Kidney epithelial cell (primary cell): ENCODE results near the gene ZSCAN12. TPM values are rescaled to one million over a fixed set of nuclear protein-coding genes. Genes with fewer than 3 reads are reported as not detected.
"Not testable (repeated sequence)": the region's sequence is repeated elsewhere in the genome, so short reads cannot be mapped to it uniquely, and the experiment has no call there.

ENCODE experiments used
- DNase-seq: peaks from one replicate; pipeline ENCODE4 v3.0.0-alpha.2; 2010; ENCODE audit warnings: low read depth
- H3K27me3 ChIP-seq: 2 replicates; pipeline ENCODE4 v1.6.0; 2011; ENCODE audit warnings: low read length; ENCODE audit not compliant: control insufficient read depth, insufficient read depth
- H3K36me3 ChIP-seq: 2 replicates; pipeline ENCODE4 v1.5.1; 2011; ENCODE audit warnings: low read length; ENCODE audit not compliant: control insufficient read depth, insufficient read depth
- H3K4me3 ChIP-seq: 2 replicates; pipeline ENCODE4 v1.5.1; 2011; ENCODE audit warnings: low read depth, mild to moderate bottlenecking, control low read depth, low read length
- total RNA-seq: library from RNA; depleted of rRNA; stranded (reverse); fragments of >200 nt; gene quantifications from 2 replicates; pipeline ENCODE4 v1.2.3, GENCODE V29; 2015
- TF ChIP-seq, protein P1 (sequence below): IDR thresholded peaks from 2 replicates; pipeline ENCODE4 v1.5.1; 2011; ENCODE audit warnings: mild to moderate bottlenecking, moderate library complexity, low read length, control low read depth, inconsistent platforms; ENCODE audit not compliant: insufficient read depth, poor library complexity, severe bottlenecking

ZSCAN12 gene
- total RNA-seq, 1 donor from 2014 or later, result 6.7 TPM

DNA sequence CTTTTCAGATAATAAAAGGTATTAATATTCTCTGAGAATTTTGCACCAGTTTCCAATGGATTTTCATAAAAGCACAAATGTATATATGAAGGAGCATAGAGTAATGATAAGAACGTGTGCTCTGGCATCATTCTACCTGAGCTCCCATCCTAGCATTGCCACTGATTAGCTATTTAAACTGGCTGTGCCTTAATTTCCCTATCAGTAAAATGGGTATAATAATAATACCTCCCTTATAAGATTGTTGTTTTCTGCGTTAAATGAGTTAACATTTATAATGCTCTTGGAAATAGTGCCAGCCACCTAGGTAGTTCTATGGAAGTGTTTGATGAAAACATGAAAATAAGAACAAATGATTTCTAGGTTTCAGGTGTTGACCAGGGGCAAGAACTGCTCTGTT, 38.6 kb downstream of the ZSCAN12 start:
- TF ChIP-seq, protein P1, sequence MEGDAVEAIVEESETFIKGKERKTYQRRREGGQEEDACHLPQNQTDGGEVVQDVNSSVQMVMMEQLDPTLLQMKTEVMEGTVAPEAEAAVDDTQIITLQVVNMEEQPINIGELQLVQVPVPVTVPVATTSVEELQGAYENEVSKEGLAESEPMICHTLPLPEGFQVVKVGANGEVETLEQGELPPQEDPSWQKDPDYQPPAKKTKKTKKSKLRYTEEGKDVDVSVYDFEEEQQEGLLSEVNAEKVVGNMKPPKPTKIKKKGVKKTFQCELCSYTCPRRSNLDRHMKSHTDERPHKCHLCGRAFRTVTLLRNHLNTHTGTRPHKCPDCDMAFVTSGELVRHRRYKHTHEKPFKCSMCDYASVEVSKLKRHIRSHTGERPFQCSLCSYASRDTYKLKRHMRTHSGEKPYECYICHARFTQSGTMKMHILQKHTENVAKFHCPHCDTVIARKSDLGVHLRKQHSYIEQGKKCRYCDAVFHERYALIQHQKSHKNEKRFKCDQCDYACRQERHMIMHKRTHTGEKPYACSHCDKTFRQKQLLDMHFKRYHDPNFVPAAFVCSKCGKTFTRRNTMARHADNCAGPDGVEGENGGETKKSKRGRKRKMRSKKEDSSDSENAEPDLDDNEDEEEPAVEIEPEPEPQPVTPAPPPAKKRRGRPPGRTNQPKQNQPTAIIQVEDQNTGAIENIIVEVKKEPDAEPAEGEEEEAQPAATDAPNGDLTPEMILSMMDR, result no peak
- no peak for DNase-seq
- no peaks in the 10 kb centered on the region for H3K27me3 ChIP-seq

GRCh38 chr6:28359562-28359961, 40.0 kb downstream of the ZSCAN12 start:
- H3K36me3 ChIP-seq, H3K27me3 ChIP-seq, DNase-seq, H3K4me3 ChIP-seq: not testable (repeated sequence)

More for the DNA sequence above, 38.6 kb downstream of the ZSCAN12 start:
- Histone ChIP-seq H3K36me3 (peaks cover 3% of the 10 kb centered on the region), H3K4me3 (no peak overlapping the region)

DNA sequence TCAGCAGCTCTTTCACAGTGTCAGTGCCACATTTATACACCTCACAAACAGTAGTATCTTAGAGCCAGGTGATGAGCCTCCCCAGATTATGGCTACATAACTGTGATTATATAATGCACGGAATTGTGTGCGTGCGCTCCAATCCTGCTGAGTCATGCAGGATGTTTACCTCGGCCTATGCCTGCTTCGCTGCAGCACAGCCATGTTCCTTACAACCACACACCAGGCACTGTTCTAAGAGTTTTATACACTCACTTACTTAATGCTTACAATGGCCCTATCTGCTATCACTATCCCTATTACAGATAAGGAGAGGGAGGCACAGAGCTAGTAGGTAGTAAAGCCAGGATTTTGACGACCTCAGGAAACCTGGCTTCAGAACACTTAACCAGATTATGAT, 42.5 kb downstream of the ZSCAN12 start:
- no peak overlapping the region for H3K4me3 ChIP-seq
- TF ChIP-seq, protein P1, result no peak
- H3K36me3 ChIP-seq, result no peaks in the 10 kb centered on the region
- no peaks in the 10 kb centered on the region for H3K27me3 ChIP-seq
- no peak for DNase-seq

DNA sequence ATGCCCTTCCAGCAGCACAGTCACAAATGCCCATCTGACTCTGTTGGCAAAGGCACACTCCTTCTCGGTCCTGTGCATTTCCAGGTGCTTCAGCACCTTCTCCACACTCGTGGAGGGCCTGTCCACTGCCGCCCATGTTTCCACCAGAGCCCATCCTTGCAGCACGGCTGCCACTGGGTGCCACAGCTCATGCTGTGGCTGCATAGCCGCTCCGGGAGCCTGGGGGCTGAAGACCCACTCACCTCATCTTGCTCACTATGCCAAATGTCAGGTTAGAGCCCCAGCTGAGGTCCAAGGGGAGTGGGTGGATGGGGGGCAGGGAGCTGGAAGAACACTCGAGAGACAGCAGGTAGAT, 42.9 kb downstream of the ZSCAN12 start:
- Histone ChIP-seq H3K4me3 (no peak overlapping the region), H3K27me3 (no peaks in the 10 kb centered on the region), H3K36me3 (no peaks in the 10 kb centered on the region)
- TF ChIP-seq, protein P1, result no peak
- no peak for DNase-seq

GRCh38 chr6:28355743-28356665, 43.5 kb downstream of the ZSCAN12 start:
- Histone ChIP-seq H3K4me3 (peak overlapping the region; percentile 52), H3K27me3 (no peaks in the 10 kb centered on the region), H3K36me3 (no peaks in the 10 kb centered on the region)
- peak; percentile 68 for DNase-seq
- TF ChIP-seq, protein P1, result peak; percentile 71

DNA sequence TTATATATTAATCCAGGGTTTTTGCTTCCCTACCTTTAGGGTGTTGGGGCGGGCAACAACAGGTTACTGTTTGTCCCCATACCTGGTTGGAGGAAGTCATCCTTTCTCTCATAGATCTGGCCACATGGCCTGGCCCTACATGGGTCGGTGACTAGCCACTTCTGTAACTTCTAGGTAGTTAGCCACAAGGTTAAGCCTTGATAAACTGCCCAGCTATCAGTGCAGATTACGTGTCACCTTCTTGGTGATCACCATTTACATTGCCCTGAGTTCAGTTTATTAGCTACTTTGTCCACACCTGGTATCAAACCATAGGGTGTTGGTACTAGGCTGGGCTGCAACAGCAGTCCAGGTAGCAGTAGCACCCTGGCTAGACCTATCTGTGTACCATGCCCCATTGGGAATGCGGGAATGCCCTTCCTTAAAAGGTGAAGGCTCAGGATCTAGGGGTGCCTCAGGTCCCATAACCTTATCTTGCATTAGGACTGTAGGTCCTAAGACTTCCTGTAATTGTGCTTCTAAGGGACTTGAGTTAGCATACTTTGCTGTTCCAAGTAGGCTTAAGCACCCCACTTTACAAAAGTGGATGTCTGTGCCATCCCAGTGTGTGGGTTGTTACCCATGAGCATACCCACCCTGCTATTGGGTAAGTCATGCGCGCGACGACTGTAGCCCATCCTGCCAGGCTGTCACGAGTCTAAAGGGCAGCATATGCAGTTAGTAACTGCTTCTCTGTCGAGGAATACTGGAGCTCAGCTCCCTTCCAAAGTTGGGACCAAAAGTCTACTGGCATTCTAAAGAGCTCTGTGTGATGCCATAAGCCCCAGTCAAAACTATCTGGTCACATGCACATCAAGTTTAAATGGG, 44.6 kb downstream of the ZSCAN12 start:
- DNase-seq, result no peak
- Histone ChIP-seq H3K4me3 (no peak overlapping the region), H3K27me3 (no peaks in the 10 kb centered on the region), H3K36me3 (no peaks in the 10 kb centered on the region)
- TF ChIP-seq, protein P1, result no peak
